Lower leg skin (tissue), 4 donors: ENCODE measurements around the gene C1QTNF8. TPM values are rescaled to one million over a fixed set of nuclear protein-coding genes. Genes with fewer than 3 reads are reported as not detected.

Experiments used
- DNase-seq, 2 donors: peaks; one replicate each; pipeline ENCODE4 v3.0.0-alpha.2; 2019; ENCODE audit warnings: low spot score in 2 of 2
- H3K4me3 ChIP-seq: fragments of 200-600 bp; sonication (generic); 2 replicates; pipeline ENCODE4 v1.5.1; 2017; ENCODE audit warnings: mild to moderate bottlenecking, low read depth; ENCODE audit not compliant: poor library complexity, severe bottlenecking
- CTCF ChIP-seq, 3 donors: fragments of 450-650 bp; IDR thresholded peaks; one replicate each; pipeline ENCODE4 v1.5.1; 2016; ENCODE audit warnings: antibody characterized with exemption in 3 of 3, mild to moderate bottlenecking in 3 of 3, moderate library complexity in 2 of 3
- POLR2A ChIP-seq, 2 donors: fragments of 450-650 bp; IDR thresholded peaks; one replicate each; pipeline ENCODE4 v1.6.1; 2016 to 2017; ENCODE audit warnings: antibody characterized with exemption in 2 of 2, mild to moderate bottlenecking in 1 of 2, moderate library complexity in 1 of 2
- WGBS, 2 donors: methylation state at CpG; one replicate each; pipeline ENCODE4 v1.1.5; 2018; 5-methylcytosine and 5-hydroxymethylcytosine counted together
- intact Hi-C: fragments of 100-400 bp; cut with DNase I; formaldehyde crosslinking; loops from one replicate; pipeline ENCODE4 v1.15.0; 2023; ENCODE audit warnings: low total_unique reads
- total RNA-seq, 4 donors: library from RNA; depleted of rRNA; stranded (reverse); fragments of >200 nt; gene quantifications; one replicate each; pipeline ENCODE4 v1.1.0, GENCODE V29; 2016

The C1QTNF8 gene
- total RNA-seq, 4 donors from 2014 or later, result not detected

DNA sequence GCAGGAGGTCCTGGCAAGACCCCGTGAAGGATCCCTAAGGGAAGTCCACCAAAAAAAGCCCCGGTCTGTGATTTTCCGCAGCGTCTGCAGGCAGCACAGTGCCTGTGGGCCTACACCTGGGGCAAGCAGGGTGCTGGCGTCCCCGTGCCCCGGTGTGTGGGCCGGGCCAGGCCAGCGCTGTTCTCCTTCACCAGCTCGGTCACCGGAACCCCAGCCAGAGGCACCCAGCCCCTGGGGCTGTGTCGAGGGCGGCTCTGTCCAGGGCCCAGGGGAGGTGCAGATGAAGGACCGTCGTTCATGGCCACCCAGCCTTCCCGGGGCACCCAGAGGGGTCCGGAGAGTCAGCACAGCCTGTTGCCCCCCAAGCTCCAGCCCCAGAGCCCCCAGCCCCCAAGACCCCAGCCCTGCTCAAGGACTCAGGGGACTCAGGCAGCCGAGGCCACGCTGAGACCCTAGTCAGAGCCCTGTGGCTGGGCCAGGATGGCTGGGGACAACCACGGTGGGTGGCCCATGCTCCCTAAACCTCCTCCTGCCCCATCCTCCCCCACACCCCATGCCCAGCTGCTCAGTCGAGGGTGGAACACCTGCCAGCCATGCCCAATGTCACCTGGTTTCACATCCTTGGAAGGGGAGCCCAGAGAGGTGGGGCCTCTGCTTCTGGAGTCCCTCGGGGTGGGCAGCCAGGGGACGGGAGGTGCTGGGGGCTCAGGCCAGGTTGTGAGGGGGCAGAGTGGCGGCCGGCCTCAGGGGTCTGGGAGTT is 5.7 kb upstream of the C1QTNF8 start:
- TF ChIP-seq POLR2A (IDR thresholded peaks at IDR 0.05) (no peak), CTCF (IDR thresholded peaks at IDR 0.05) (no peak)
- intact Hi-C loops, result no loop called here
- DNase-seq, result no peak
- H3K4me3 ChIP-seq, result no peak overlapping the region
- whole genome bisulfite sequencing, 2 donors, result 10 to 46% methylated on average over 2 to 13 of the region's 25 CpGs

- intact Hi-C loops, result no loop called here
- no peak overlapping the region for H3K4me3 ChIP-seq
- DNase-seq, result no peak
- WGBS, 2 donors, result 39 to 45% methylated on average over 24 to 25 of the region's 25 CpGs
- TF ChIP-seq POLR2A (IDR thresholded peaks at IDR 0.05) (no peak), CTCF (IDR thresholded peaks at IDR 0.05) (no peak)
These were observed 5.1 kb upstream of the C1QTNF8 start for GRCh38 chr16:1101133-1101532.

- no peak for DNase-seq
- TF ChIP-seq CTCF (IDR thresholded peaks at IDR 0.05) (no peak), POLR2A (IDR thresholded peaks at IDR 0.05) (no peak)
- intact Hi-C loops, result no loop called here
- 57 to 61% methylated on average over 18 to 19 of the region's 21 CpGs for WGBS, 2 donors
- H3K4me3 ChIP-seq, result no peak overlapping the region
These were observed 4.2 kb upstream of the C1QTNF8 start for GRCh38 chr16:1100084-1100800.

DNA sequence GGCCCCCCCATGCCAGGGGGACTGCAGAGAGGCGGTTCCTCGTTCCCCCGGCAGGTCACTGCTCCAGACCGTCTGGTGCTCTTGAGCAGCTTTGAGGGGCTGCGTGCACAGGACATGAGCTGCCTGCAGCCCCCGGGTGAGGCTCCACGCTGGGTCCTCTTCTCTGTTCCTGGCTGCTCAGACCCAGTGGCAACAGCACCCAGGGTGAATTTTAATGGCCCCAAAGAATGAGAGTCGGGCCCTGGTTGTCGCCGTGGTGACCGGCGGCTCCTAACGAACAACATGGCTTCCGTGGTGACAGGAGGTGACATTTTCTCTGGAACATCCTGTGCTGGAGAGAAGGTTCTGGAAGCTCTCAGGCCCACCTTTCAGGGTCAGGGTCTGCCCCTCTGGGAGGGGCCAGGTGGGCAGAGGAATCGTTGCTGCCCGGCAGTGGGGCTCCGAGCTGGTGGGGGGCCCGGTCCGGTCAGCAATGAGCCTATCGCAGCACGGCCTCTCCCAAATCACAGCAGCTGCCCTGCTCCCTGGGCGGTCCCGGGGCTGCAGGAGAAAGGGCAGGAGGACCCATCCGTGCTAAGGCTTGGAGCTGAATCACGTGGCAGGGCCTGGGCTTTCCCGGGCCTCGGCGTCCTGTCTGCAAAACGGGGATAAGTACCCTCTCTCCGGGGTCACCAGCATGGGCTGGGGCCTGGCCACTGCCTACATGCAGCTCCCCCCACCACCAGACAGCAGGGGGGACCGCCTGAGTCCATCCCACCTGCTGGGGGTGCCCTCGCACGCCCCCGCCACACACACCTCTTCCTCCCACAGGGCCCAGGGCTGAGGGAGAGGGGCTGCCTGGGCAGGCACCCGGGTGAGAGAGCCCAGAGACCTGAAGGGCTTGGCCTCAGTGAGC is 3.4 kb upstream of the C1QTNF8 start:
- no peak for DNase-seq
- H3K4me3 ChIP-seq, result no peak overlapping the region
- intact Hi-C loops, result loop anchor here (10.0 kb wide), 1 partner anchor 385 kb away; the partner anchor contains the start of gene METRN
- TF ChIP-seq CTCF (IDR thresholded peaks at IDR 0.05), result no peak
- no peak for TF ChIP-seq POLR2A (IDR thresholded peaks at IDR 0.05)
- 50 to 53% methylated on average over 23 to 30 of the region's 35 CpGs for WGBS, 2 donors

DNA sequence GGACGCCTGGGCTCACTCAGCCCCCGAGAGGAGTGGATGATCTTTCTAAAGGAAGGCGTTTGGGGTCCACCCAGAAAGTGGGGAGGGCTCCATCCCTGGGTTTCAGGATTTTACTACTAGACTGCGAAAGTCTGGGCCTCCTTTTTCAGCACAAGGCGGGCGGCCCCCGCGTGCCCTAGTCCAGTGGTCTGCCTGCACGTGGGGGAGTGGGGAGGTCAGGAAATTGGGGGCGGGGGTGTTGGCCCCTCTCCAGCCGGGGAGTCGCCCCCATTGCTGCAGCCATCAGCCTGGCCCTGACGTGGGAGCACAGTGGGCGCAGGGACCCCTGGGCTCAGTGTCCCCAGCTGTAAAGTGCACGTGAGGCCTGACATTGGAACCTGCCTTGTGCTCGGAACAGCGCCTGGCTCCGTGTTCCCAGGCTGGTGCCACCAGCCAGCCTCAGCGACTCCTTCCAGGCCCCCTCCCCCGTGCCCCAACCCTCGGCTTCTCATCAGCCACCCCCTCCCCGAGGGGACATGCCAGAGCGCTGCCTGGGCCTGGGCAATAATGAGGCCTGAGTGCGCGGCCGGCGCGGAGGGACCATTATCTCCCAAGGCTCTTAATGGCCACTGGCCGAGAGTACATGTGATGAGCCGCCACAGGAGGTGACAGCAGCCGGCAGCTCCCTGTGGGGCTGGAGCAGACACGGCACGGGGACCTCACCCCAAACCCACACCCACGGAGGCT is 2.4 kb upstream of the C1QTNF8 start:
- 37 to 38% methylated on average over 24 to 29 of the region's 34 CpGs for WGBS, 2 donors
- TF ChIP-seq POLR2A (IDR thresholded peaks at IDR 0.05) (no peak), CTCF (IDR thresholded peaks at IDR 0.05) (no peak)
- no peak overlapping the region for H3K4me3 ChIP-seq
- DNase-seq, result no peak
- intact Hi-C loops, result loop anchor here (10.0 kb wide), 1 partner anchor 384 kb away; the partner anchor contains the start of gene METRN
